Sigmoid colon (tissue), 7 donors: Measurements from ENCODE around the gene TPD52L3. TPM values are rescaled to one million over a fixed set of nuclear protein-coding genes. Genes with fewer than 3 reads are reported as not detected.

ENCODE experiments used
- DNase-seq: peaks from one replicate; pipeline ENCODE4 v3.0.0-alpha.2; 2019
- H3K27ac ChIP-seq, 4 donors: fragments of 200-600 bp; sonication (generic); one replicate each; pipeline ENCODE4 v1.5.1; 2016 to 2019; ENCODE audit warnings: mild to moderate bottlenecking in 1 of 4
- H3K27me3 ChIP-seq, 3 donors: fragments of 200-600 bp; sonication (generic); one replicate each; pipeline ENCODE4 v1.5.1; 2019; ENCODE audit warnings: mild to moderate bottlenecking in 1 of 3
- H3K36me3 ChIP-seq, 4 donors: fragments of 200-600 bp; sonication (generic); one replicate each; pipeline ENCODE4 v1.5.1; 2016 to 2019
- H3K4me1 ChIP-seq, 4 donors: fragments of 200-600 bp; sonication (generic); one replicate each; pipeline ENCODE4 v1.5.1; 2017 to 2019
- H3K4me3 ChIP-seq, 4 donors: fragments of 200-600 bp; sonication (generic); one replicate each; pipeline ENCODE4 v1.5.1; 2017 to 2019; ENCODE audit warnings: mild to moderate bottlenecking in 2 of 4, moderate library complexity in 1 of 4
- H3K9me3 ChIP-seq, 4 donors: fragments of 200-600 bp in 3 of 4; sonication (generic) in 3 of 4; one replicate each; pipeline versions ENCODE4 v1.5.1 to v1.6.1; 2013 to 2019
- EP300 ChIP-seq, 4 donors: sonication (generic); formaldehyde crosslinking; IDR thresholded peaks; one replicate each; pipeline ENCODE4 v1.6.1; 2017; ENCODE audit warnings: antibody characterized with exemption in 4 of 4
- POLR2A ChIP-seq, 2 donors: fragments of 450-650 bp; IDR thresholded peaks; one replicate each; pipeline ENCODE4 v1.6.1; 2016; ENCODE audit warnings: antibody characterized with exemption in 2 of 2, mild to moderate bottlenecking in 2 of 2, moderate library complexity in 2 of 2
- POLR2AphosphoS5 ChIP-seq, 4 donors: sonication (generic); formaldehyde crosslinking; IDR thresholded peaks; one replicate each; pipeline ENCODE4 v1.6.1; 2017; ENCODE audit warnings: antibody characterized with exemption in 4 of 4
- WGBS, 2 donors: extraction: QIAGEN DNeasy Blood & Tissue Kit; methylation state at CpG; one replicate each; pipeline ENCODE4 v1.1.7; 2013; 5-methylcytosine and 5-hydroxymethylcytosine counted together
- intact Hi-C: fragments of 100-400 bp; cut with DNase I; formaldehyde crosslinking; loops from one replicate; pipeline ENCODE4 v1.15.1; 2023
- polyA plus RNA-seq, 3 donors: library from polyadenylated mRNA; stranded (reverse); fragments of 200-250 nt; gene quantifications; one replicate each; pipeline ENCODE4 v1.2.3, GENCODE V29; 2013
- total RNA-seq, 4 donors: library from RNA; depleted of rRNA; stranded (reverse); fragments of >200 nt; gene quantifications; one replicate each; pipeline ENCODE4 v1.1.0, GENCODE V29; 2016
- TF ChIP-seq, protein P1 (sequence below), 4 experiments: fragments of 450-650 bp in 3 of 4; fragments of 200-600 bp in 1 of 4; IDR thresholded peaks; one replicate each; pipeline ENCODE4 v1.5.1; 2016 to 2019; ENCODE audit warnings: antibody characterized with exemption in 4 of 4, mild to moderate bottlenecking in 3 of 4, moderate library complexity in 2 of 4
- donor health status: healthy with polysubstance abuse.
- donor health status: Bipolar disorder and iron deficiency.
- donor health status: healthy.

The TPD52L3 gene
- total and polyA plus RNA-seq, 7 donors = not detected

- H3K27me3 ChIP-seq = no peaks in the 10 kb centered on the region
- H3K9me3 ChIP-seq = no peaks in the 10 kb centered on the region
- intact Hi-C loops = loop anchor here (5.0 kb wide), 1 partner anchor 316 kb away; no protein-coding TSS in a partner anchor
- H3K4me1 ChIP-seq = peaks cover 0 to 4% (median 0%) of the 10 kb centered on the region in 4 donors
- no peaks in the 10 kb centered on the region for H3K36me3 ChIP-seq
- H3K27ac ChIP-seq = no peak overlapping the region
- DNase-seq = no peak
- no peak overlapping the region for H3K4me3 ChIP-seq
- no peak for TF ChIP-seq EP300 (IDR thresholded peaks at IDR 0.05)
- TF ChIP-seq POLR2AphosphoS5 (IDR thresholded peaks at IDR 0.05) = no peak
- no peak for TF ChIP-seq POLR2A (IDR thresholded peaks at IDR 0.05)
- TF ChIP-seq, protein P1, sequence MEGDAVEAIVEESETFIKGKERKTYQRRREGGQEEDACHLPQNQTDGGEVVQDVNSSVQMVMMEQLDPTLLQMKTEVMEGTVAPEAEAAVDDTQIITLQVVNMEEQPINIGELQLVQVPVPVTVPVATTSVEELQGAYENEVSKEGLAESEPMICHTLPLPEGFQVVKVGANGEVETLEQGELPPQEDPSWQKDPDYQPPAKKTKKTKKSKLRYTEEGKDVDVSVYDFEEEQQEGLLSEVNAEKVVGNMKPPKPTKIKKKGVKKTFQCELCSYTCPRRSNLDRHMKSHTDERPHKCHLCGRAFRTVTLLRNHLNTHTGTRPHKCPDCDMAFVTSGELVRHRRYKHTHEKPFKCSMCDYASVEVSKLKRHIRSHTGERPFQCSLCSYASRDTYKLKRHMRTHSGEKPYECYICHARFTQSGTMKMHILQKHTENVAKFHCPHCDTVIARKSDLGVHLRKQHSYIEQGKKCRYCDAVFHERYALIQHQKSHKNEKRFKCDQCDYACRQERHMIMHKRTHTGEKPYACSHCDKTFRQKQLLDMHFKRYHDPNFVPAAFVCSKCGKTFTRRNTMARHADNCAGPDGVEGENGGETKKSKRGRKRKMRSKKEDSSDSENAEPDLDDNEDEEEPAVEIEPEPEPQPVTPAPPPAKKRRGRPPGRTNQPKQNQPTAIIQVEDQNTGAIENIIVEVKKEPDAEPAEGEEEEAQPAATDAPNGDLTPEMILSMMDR (IDR thresholded peaks at IDR 0.05) = no peak
These were observed 23.6 kb downstream of the TPD52L3 start for GRCh38 chr9:6351737-6352136.

GRCh38 chr9:6354072-6354686 lies 26.0 kb downstream of the TPD52L3 start:
- no peak overlapping the region for H3K27ac ChIP-seq
- H3K4me3 ChIP-seq = no peak overlapping the region
- no peaks in the 10 kb centered on the region for H3K27me3 ChIP-seq
- no peak for DNase-seq
- no peaks in the 10 kb centered on the region for H3K9me3 ChIP-seq
- TF ChIP-seq, protein P1 (IDR thresholded peaks at IDR 0.05) = peak; percentile 60 to 69 (median 63)
- TF ChIP-seq POLR2A (IDR thresholded peaks at IDR 0.05) (no peak), EP300 (IDR thresholded peaks at IDR 0.05) (no peak)
- H3K36me3 ChIP-seq = no peaks in the 10 kb centered on the region
- whole genome bisulfite sequencing, 2 donors = 20 to 36% methylated on average over 3 of the region's 3 CpGs
- intact Hi-C loops = loop anchor here (2.0 to 5.0 kb wide), 2 partner anchors 215 to 313 kb away; no protein-coding TSS in a partner anchor
- peaks cover 0 to 4% (median 0%) of the 10 kb centered on the region in 4 donors for H3K4me1 ChIP-seq

DNA sequence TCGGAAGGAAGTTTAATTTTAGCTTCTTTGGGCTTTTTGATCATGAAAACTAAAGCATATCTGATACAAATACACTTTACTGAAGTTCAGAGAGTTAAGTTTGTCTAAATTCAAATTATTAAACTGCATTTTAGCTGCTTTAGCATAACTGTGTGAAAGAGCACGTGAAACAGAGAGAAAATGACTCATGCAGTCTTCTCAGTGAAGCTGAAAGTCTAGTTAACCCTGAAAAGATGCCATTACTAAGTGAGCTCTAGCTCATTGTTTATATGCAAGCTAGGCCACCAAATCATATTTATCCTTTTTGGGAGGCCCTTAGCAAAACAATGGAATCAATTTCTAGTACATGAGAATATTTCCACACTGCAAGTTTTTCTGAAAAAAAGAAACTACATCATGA lies 27.6 kb downstream of the TPD52L3 start:
- WGBS, 2 donors = 61% methylated on average over 2 of the region's 2 CpGs
- H3K4me1 ChIP-seq = peaks cover 0 to 4% (median 0%) of the 10 kb centered on the region in 4 donors
- H3K36me3 ChIP-seq = no peaks in the 10 kb centered on the region
- TF ChIP-seq POLR2AphosphoS5 (IDR thresholded peaks at IDR 0.05) = no peak
- H3K27ac ChIP-seq = no peak overlapping the region
- no peaks in the 10 kb centered on the region for H3K9me3 ChIP-seq
- DNase-seq = no peak
- H3K27me3 ChIP-seq = no peaks in the 10 kb centered on the region
- no peak overlapping the region for H3K4me3 ChIP-seq
- intact Hi-C loops = loop anchor here (2.0 kb wide), 1 partner anchor 213 kb away; no protein-coding TSS in a partner anchor

DNA sequence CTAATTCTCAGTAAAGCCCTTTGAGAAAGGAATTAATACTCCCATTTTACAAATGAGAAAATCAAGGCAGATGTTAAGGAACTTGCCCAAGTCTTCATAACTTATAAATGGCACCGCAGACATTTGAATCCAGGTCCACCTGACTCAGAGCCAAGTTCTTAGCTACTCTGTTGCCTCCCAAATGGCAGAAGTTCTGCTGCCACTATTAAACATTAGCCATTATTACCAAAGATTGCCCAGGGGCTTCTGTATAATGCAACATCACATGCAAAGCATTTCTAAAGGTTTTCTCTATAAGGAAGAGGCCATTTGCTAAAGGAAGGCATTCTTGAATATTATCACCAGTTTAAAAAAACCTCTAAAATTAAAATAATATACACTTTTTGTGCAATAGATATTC lies 28.3 kb downstream of the TPD52L3 start:
- Histone ChIP-seq H3K36me3 (no peaks in the 10 kb centered on the region), H3K4me3 (no peak overlapping the region), H3K27ac (no peak overlapping the region), H3K9me3 (no peaks in the 10 kb centered on the region), H3K4me1 (peaks cover 0 to 4% (median 0%) of the 10 kb centered on the region in 4 donors), H3K27me3 (no peaks in the 10 kb centered on the region)
- DNase-seq = no peak
- TF ChIP-seq POLR2A (IDR thresholded peaks at IDR 0.05) (no peak), EP300 (IDR thresholded peaks at IDR 0.05) (no peak), POLR2AphosphoS5 (IDR thresholded peaks at IDR 0.05) (no peak)
- TF ChIP-seq, protein P1 (IDR thresholded peaks at IDR 0.05) = no peak
- 87 to 95% methylated on average over 1 of the region's 1 CpG for WGBS, 2 donors
- intact Hi-C loops = no loop called here

GRCh38 chr9:6356904-6357303 lies 28.7 kb downstream of the TPD52L3 start:
- WGBS, 2 donors = 95 to 100% methylated on average over 1 of the region's 1 CpG
- Histone ChIP-seq H3K27me3 (no peaks in the 10 kb centered on the region), H3K4me3 (no peak overlapping the region), H3K9me3 (no peaks in the 10 kb centered on the region), H3K4me1 (peaks cover 0 to 4% (median 0%) of the 10 kb centered on the region in 4 donors), H3K27ac (no peak overlapping the region), H3K36me3 (no peaks in the 10 kb centered on the region)
- TF ChIP-seq POLR2AphosphoS5 (IDR thresholded peaks at IDR 0.05) (no peak), EP300 (IDR thresholded peaks at IDR 0.05) (no peak)
- TF ChIP-seq, protein P1 (IDR thresholded peaks at IDR 0.05) = no peak
- intact Hi-C loops = no loop called here
- no peak for DNase-seq
